Fibroblast of the aortic adventitia (primary cell): ENCODE measurements around the gene TOMM7. TPM values are rescaled to one million over a fixed set of nuclear protein-coding genes. Genes with fewer than 3 reads are reported as not detected.

Experiments used
- DNase-seq: peaks from one replicate; pipeline ENCODE4 v3.0.0-alpha.2; 2010; ENCODE audit warnings: low read depth
- H3K4me3 ChIP-seq: 2 replicates; pipeline ENCODE4 v1.5.1; 2011; ENCODE audit warnings: low read depth, mild to moderate bottlenecking, control low read depth, low read length, moderate library complexity
- total RNA-seq: library from RNA; depleted of rRNA; stranded (reverse); fragments of >200 nt; gene quantifications from 2 replicates; pipeline ENCODE4 v1.2.3, GENCODE V29; 2012; ENCODE audit warnings: low replicate concordance
- TF ChIP-seq, protein P1 (sequence below): IDR thresholded peaks from 2 replicates; pipeline ENCODE4 v1.5.1; 2011; ENCODE audit warnings: mild to moderate bottlenecking, low read length, control low read depth, inconsistent platforms; ENCODE audit not compliant: insufficient read depth

The TOMM7 gene
- total RNA-seq, 1 donor: 217 TPM

DNA sequence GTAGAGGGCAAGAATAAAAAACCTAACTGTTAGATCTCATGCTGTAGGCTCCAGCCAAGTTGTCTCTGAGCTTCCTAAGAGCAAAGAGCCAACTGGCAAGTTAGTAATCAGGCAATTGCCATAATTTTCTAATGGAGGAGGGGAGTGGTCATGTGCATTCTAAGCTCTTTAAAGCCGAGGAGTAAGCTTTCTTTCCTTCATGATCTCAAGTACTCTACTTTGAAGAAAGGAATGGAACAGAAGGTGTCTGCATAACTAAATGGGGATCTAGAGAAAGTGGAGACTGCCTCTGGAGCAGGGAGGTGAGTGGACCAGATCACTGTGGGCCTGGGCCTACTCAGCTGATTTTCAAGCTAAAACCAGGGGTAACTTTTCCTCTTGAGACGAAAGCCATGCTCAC, 37.7 kb upstream of the TOMM7 start:
- TF ChIP-seq, protein P1, sequence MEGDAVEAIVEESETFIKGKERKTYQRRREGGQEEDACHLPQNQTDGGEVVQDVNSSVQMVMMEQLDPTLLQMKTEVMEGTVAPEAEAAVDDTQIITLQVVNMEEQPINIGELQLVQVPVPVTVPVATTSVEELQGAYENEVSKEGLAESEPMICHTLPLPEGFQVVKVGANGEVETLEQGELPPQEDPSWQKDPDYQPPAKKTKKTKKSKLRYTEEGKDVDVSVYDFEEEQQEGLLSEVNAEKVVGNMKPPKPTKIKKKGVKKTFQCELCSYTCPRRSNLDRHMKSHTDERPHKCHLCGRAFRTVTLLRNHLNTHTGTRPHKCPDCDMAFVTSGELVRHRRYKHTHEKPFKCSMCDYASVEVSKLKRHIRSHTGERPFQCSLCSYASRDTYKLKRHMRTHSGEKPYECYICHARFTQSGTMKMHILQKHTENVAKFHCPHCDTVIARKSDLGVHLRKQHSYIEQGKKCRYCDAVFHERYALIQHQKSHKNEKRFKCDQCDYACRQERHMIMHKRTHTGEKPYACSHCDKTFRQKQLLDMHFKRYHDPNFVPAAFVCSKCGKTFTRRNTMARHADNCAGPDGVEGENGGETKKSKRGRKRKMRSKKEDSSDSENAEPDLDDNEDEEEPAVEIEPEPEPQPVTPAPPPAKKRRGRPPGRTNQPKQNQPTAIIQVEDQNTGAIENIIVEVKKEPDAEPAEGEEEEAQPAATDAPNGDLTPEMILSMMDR: no peak
- peak; percentile 64 for DNase-seq

GRCh38 chr7:22859641-22860290, 37.1 kb upstream of the TOMM7 start:
- H3K4me3 ChIP-seq: no peak overlapping the region
- peak; percentile 61 for DNase-seq
- TF ChIP-seq, protein P1: no peak

More for the DNA sequence above, 37.7 kb upstream of the TOMM7 start:
- no peak overlapping the region for H3K4me3 ChIP-seq

DNA sequence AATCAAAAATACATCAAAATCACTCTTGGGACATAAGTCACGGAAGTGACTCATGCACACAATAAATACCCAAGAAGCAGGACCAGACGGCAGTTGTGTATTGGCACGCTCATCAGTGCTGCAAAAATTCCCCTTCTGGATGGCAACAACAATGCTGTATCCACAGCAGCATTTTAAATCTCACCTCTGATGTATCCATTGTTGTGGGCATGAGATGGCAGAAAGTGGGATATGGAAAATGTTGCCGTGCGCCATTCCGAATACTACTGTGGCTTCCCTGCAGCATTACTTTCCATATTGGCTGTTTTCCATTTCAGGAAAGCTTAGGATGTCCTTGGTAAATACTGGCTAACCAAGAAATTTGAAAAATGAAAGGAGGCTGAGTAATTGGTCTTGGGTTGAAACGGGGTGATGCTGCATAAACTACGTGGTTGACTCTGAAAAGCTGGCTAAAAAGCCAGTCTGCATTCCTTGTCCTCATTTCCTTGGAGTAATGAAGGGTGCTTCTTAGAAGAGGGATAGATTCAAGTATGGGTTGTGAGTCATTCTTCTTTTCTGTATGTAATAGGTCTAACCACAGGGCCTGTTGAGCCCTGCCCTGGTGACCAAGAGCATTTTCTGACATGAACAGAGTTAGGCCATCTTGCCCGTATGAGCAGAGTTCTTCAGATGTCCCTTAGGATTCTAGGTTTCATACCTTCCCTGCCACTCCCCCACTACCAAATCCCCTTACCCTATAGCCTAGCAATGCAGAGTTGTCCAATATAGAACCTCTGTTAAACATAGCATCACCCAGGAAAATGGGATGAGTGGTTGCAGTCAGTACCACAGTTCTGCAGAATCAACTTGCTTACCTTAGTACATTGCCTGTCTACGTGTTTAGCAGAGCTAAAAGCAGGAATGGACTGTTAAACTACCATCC, 36.3 kb upstream of the TOMM7 start:
- H3K4me3 ChIP-seq: no peak overlapping the region
- DNase-seq: peak; percentile 99
- TF ChIP-seq, protein P1: no peak

GRCh38 chr7:22858274-22858639, 35.6 kb upstream of the TOMM7 start:
- no peak overlapping the region for H3K4me3 ChIP-seq
- TF ChIP-seq, protein P1: no peak
- DNase-seq: no peak

DNA sequence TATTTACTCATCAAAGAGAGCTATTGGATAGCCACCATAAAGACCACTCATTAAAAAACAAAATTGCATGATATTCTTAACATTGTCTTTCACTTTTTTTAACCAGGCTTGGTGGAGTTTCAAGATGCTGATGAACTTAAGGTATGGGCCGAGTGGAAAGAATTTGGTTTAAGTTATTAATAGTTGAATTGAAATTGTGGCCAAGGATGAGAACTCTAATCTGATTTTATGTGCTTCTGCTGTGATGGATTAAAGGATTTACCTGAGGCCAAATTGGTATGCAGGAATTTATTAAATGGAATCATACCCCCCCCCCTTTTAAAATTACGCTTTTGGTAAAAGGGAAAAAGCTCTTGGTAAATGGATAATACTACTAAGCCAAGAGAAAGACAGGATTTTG, 33.8 kb upstream of the TOMM7 start:
- no peak overlapping the region for H3K4me3 ChIP-seq
- TF ChIP-seq, protein P1: no peak
- no peak for DNase-seq

- DNase-seq: no peak
- peak overlapping the region; percentile 72 for H3K4me3 ChIP-seq
- TF ChIP-seq, protein P1: peak; percentile 2
Measured at GRCh38 chr7:22855049-22855392, 32.4 kb upstream of the TOMM7 start.
